Kasumi-1 (cell line): Measurements from ENCODE around the gene B4GALNT4.
A peak's percentile ranks its signal among the peaks of the same experiment; 100 is the strongest.
"Not testable (repeated sequence)": the region's sequence is repeated elsewhere in the genome, so short reads cannot be mapped to it uniquely, and the experiment has no call there.

ENCODE experiments used
- DNase-seq, 2 experiments: peaks; one replicate each; lab custom pipeline; 2025; lab: John Stamatoyannopoulos, UW

B4GALNT4 gene, protein sequence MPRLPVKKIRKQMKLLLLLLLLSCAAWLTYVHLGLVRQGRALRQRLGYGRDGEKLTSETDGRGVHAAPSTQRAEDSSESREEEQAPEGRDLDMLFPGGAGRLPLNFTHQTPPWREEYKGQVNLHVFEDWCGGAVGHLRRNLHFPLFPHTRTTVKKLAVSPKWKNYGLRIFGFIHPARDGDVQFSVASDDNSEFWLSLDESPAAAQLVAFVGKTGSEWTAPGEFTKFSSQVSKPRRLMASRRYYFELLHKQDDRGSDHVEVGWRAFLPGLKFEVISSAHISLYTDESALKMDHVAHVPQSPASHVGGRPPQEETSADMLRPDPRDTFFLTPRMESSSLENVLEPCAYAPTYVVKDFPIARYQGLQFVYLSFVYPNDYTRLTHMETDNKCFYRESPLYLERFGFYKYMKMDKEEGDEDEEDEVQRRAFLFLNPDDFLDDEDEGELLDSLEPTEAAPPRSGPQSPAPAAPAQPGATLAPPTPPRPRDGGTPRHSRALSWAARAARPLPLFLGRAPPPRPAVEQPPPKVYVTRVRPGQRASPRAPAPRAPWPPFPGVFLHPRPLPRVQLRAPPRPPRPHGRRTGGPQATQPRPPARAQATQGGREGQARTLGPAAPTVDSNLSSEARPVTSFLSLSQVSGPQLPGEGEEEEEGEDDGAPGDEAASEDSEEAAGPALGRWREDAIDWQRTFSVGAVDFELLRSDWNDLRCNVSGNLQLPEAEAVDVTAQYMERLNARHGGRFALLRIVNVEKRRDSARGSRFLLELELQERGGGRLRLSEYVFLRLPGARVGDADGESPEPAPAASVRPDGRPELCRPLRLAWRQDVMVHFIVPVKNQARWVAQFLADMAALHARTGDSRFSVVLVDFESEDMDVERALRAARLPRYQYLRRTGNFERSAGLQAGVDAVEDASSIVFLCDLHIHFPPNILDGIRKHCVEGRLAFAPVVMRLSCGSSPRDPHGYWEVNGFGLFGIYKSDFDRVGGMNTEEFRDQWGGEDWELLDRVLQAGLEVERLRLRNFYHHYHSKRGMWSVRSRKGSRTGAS

GRCh38 chr11:369336-370018 is at the start of gene B4GALNT4:
Gene B4GALNT4, plus strand, starts transcription at chr11:369499. Its CDS starts 305 bp downstream, at chr11:369804.
- no peak for DNase-seq

DNA sequence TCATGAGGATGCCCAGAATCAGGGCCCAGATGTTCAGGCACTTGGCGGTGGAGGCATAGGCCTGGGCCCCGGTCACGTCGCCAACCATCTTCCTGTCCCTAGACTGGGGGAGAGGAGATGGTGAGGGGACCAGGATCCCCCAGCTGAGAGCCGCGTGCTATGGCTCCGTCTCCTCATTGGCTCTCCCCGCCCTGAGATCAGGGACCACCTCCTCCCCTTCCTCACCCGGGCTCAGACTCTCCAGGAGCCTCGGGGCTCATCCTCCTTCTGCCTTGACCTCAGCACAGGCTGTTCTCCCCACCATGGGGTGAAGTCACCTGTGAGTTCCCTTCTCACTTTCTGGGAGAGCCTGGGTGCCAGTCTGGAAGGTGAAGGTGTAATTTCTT is 49.4 kb upstream of the B4GALNT4 start:
- DNase-seq: not testable (repeated sequence)

- DNase-seq: no peak
Observed at GRCh38 chr11:324156-324555, 45.1 kb upstream of the B4GALNT4 start.

DNA sequence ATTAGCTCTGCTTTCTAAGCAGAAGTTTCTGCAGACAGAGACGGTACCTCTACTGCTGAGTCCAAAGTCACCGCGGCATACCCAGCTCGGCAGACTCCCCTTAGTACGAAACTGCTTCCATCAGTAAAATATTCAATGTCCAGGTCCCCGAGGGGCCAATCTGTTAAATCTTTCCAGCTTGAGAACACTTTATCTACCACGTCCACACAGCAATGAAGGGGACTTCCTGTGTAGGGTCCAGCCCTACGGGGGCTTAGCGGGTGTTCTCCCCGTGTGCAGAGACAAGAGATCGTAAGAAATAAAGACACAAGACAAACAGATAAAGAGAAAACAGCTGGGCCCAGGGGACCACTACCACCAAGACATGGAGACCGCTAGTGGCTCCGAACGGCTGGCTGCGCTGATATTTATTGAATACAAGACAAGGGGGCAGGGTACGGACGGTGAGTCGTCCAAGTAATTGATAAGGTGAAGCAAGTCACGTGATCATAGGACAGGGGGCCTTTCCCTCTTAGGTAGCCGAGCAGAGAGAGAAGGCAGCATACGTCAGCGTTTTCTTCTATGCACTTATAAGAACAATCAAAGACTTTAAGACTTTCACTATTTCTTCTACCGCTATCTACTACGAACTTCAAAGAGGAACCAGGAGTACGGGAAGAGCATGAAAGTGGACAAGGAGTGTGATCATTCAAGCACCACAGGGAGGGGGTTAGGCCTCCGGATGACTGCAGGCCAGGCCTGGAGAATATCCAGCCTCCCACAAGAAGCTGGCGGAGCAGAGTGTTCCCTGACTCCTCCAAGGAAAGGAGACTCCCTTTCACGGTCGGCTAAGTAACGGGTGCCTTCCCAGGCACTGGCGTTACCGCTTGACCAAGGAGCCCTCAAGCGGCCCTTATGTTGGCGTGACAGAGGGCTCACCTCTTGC is 44.4 kb upstream of the B4GALNT4 start:
- DNase-seq: not testable (repeated sequence)

DNA sequence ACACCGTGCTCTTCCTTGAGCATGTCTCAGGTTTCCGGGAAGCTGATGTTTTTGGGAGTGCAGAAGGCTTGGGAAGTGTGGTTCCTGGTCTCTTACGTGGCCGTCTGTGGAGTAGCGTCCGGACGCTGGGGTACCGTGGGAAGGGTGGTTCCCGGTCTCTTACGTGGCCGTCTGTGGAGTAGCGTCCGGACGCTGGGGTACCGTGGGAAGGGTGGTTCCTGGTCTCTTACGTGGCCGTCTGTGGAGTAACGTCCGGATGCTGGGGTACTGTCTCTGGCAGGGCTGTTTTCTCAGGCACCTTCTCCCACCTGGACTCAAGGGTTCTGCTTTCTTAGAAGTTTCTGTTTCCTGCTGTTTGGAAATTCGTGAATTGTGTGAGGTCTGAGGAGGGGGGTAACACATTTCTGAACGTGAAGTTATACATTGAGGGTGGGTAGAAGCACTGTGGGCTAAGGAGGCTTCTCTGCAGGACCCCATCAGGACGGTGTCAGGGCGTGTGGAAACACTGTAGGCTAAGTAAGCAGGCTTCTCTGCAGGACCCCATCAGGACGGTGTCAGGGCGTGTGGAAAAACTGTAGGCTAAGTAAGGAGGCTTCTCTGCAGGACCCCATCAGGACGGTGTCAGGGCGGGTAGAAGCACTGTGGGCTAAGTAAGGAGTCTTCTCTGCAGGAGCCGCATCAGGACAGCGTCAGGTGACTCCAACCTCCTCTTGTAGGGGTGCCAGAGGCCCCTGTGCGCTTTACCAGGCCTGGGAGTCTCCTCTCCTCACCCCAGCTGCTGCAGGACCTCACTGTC is 43.3 kb upstream of the B4GALNT4 start:
- DNase-seq: no peak

DNA sequence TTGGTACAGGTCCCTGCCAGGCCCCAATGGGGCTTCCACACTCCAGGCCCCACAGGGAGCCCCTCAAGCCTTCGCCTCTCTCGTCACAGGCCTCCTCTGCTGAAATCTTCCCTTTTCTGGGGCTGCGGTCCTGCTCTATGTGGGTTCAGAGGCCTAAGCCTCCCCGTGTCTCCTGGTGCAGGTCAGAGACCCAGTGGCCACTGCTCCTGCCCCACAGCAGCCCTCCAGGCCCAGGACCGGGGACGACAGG is 42.8 kb upstream of the B4GALNT4 start:
- DNase-seq: no peak

DNA sequence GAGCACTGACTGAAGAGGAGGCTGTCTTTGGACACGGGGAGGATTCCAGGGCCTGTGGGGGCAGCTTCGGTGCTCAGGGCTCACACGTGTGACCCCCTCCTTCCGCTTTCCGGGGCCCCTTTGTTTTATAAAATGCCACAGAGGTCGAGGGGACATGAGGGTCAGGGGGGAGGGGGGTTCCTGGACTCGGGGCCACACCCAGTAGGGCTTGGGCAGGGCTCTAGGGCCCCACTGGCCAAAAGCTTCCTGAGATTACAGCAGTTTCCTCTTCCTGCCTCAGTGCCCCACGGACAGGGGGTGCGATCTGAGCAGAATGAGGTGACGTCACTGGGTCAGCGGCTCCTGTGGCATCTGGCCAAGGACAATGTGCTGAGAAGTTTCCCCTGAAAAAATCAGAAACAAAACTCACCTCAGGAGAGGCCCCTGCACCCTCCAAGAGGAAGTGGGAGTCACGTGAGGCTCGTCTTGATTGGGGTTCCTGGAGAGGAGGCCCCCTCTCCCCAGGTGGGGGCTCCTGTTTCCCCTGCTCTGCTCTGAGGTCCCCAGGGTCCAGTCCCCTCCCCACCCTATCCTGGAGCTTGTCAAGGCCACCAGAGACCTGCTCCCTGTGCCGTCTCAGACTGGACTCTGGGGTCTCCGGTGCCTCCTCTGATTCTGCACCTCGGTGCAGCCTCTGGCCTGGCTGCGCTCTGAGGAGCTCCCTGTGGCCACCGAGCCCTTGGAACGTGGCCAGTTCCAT is 42.3 kb upstream of the B4GALNT4 start:
- DNase-seq: peak; percentile 55 to 61

DNA sequence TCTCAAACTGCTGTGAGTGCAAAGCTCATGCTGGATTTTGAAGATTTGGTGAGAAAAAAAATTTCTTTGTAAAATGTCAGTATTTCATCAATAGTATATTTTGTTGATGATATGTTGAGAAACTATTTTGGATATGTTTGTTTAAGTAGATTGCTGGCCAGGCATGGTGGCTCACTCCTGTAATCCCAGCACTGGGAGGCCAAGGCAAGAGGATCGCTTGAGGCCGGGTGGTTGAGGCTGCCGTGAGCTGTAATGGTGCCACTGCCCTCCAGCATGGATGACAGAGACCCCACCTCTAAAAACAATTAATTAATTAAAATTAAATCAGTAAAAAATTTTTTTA is 41.7 kb upstream of the B4GALNT4 start:
- no peak for DNase-seq

- no peak for DNase-seq
Observed at GRCh38 chr11:328012-328411, 41.3 kb upstream of the B4GALNT4 start.

DNA sequence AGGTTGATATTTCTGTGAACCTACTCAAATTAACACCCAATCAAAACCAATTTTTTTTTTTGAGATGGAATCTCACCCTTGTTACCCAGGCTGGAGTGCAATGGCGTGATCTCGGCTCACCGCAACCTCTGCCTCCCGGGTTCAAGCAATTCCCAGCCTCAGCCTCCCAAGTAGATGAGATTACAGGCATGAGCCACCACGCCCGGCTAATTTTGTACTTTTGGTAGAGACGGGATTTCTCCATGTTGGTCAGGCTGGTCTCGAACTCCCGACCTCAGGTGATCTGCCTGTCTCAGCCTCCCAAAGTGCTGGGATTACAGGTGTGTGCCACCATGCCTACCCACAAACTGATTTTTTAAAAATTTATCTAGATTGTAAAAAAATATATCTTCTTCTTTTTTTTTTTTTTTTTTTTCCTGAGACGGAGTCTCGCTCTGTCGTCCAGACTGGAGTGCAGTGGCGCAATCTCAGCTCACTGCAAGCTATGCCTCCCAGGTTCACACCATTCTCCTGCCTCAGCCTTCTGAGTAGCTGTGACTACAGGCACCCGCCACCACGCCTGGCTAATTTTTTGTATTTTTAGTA is 40.7 kb upstream of the B4GALNT4 start:
- not testable (repeated sequence) for DNase-seq

- DNase-seq: no peak
Observed at GRCh38 chr11:329886-330253, 39.4 kb upstream of the B4GALNT4 start.

DNA sequence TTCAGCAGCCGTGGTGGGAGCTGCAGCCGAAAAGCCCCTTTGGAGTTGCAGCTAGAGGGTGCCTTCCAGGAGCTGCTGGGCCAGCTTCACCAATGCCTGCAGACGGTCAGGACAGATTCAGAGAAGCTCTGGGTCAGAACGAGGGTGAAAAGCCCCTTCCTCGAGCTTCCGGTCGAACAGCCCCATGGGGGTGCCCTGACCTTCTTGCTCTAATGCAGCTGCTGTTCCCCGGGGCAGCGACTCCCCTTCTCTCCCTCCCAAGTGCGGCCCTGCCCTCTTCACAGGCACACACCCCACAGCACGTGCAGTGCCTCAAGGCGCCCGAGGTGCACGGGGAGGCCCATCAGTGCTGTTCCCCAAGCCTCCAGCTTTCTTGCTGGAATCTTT is 39.0 kb upstream of the B4GALNT4 start:
- DNase-seq: no peak

DNA sequence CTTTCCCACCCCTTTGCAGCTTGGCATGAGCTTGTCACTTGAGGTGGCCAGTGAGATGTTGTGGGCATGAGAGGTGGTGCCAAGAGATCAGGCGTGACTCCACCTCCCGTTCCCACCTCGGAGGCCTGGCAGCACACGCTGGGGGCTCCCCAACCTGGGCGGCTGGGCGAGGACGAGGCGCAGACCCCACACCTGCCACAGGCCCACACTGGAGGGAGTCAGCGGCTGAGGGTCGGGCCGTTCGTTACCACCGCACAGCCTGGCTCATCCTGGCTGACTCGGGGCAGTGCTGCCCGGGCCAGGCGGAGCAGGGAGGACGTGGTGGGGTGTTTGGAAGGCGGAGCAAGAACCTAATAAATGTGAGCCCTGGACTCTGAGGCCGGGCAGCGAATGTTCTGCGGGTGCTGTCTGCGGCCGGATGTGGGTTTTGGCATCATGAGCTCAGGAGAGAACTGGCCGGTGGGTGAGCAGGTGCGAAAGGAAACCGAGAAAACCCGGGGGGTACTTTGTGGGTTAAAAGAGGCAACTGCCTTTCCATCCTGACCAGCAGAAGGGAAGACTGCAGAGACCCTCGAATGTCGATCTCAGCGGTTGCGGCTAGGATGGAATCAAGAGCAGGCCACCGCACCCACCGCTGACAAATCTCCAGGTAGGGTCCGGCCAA is 38.5 kb upstream of the B4GALNT4 start:
- no peak for DNase-seq

DNA sequence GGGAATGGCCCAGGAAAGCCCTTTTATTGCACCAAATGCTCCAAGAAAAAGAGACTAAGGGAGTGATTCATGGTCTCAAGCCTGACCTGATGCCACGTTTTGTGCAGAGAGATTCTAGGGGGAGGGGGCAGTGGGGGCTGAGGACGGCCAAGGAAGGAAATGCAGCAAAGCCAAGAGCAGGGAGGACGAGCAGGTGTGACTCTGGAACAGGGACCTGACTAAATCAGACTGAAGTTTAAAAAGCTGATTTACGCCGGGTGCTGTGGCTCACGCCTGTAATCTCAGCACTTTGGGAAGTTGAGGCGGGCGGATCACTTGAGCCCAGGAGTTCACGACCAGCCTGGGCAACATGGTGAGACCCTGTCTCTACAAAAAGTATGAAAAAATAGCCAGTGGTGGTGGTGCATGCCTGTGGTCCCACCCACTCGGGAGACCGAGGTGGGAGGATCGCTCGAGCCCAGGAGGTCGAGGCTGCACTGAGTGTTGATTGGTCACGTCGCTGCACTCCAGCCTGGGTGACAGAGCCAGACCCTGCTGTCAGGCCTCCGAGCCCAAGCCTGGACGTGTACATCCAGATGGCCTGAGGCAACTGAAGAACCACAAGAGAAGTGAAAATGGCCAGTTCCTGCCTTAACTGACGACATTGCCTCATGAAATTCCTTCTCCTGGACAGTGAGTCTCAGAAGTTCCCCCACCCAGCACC is 37.8 kb upstream of the B4GALNT4 start:
- DNase-seq: no peak

GRCh38 chr11:332651-333480 is 36.4 kb upstream of the B4GALNT4 start:
- DNase-seq: no peak

- not testable (repeated sequence) for DNase-seq
Observed at GRCh38 chr11:333616-334263, 35.6 kb upstream of the B4GALNT4 start.
